Ovary (tissue), 9 donors: ENCODE data around the gene MAP4K4. TPM values are rescaled to one million over a fixed set of nuclear protein-coding genes. Genes with fewer than 3 reads are reported as not detected.
"Not testable (repeated sequence)": the region's sequence is repeated elsewhere in the genome, so short reads cannot be mapped to it uniquely, and the experiment has no call there.

Experiments used
- DNase-seq, 5 donors: peaks; one replicate each; pipeline ENCODE4 v3.0.0-alpha.2; 2019 to 2020
- H3K27ac ChIP-seq, 2 donors: fragments of 200-600 bp; one replicate each; pipeline versions ENCODE4 v1.5.1 to v1.8.0; 2019 to 2022
- H3K27me3 ChIP-seq: fragments of 200-600 bp; one replicate; pipeline ENCODE4 v1.8.0; 2022
- H3K36me3 ChIP-seq: fragments of 200-600 bp; sonication (generic); one replicate; pipeline ENCODE4 v1.5.1; 2019
- H3K4me1 ChIP-seq: one replicate; pipeline ENCODE4 v1.8.1; 2013; ENCODE audit warnings: mild to moderate bottlenecking, moderate library complexity; ENCODE audit not compliant: insufficient read depth
- H3K4me3 ChIP-seq: fragments of 200-600 bp; sonication (generic); one replicate; pipeline ENCODE4 v1.5.1; 2017
- H3K9me3 ChIP-seq, 2 donors: fragments of 200-600 bp in 1 of 2; sonication (generic) in 1 of 2; one replicate each; pipeline versions ENCODE4 v1.5.1 to v1.8.1; 2013 to 2019; ENCODE audit warnings: mild to moderate bottlenecking in 1 of 2, moderate library complexity in 1 of 2
- CTCF ChIP-seq, 3 donors: fragments of 450-650 bp in 2 of 3; fragments of 200-600 bp in 1 of 3; IDR thresholded peaks; one replicate each; pipeline versions ENCODE4 v1.5.1 to v1.8.0; 2016 to 2022; ENCODE audit warnings: antibody characterized with exemption in 3 of 3, mild to moderate bottlenecking in 1 of 3
- EP300 ChIP-seq: sonication (generic); formaldehyde crosslinking; IDR thresholded peaks from one replicate; pipeline ENCODE4 v1.6.1; 2017; ENCODE audit warnings: antibody characterized with exemption
- POLR2A ChIP-seq: fragments of 450-650 bp; IDR thresholded peaks from one replicate; pipeline ENCODE4 v1.6.1; 2017; ENCODE audit warnings: antibody characterized with exemption, mild to moderate bottlenecking, moderate library complexity
- WGBS, 3 donors: extraction: QIAGEN DNeasy Blood & Tissue Kit in 1 of 3; methylation state at CpG; one replicate each; pipeline versions ENCODE4 v1.1.5 to v1.1.7; 2013 to 2017; 5-methylcytosine and 5-hydroxymethylcytosine counted together
- intact Hi-C, 4 donors: fragments of 100-400 bp; cut with DNase I; formaldehyde crosslinking; loops; one replicate each; pipeline versions ENCODE4 v1.11.0 to v1.15.1; 2022 to 2023
- polyA plus RNA-seq, 2 donors: library from polyadenylated mRNA; stranded (reverse); fragments of 200-250 nt in 1 of 2; fragments of 350-450 nt in 1 of 2; fragmentation: Illumina TruSeq in 1 of 2; extraction: RNeasy Lipid Tissue Mini Kit (QIAGEN cat#74804) in 1 of 2; gene quantifications; one replicate each; pipeline ENCODE4 v1.2.3, GENCODE V29; 2013 to 2014
- total RNA-seq, 7 donors: library from RNA; depleted of rRNA in 2 of 7; stranded (reverse); fragments of >200 nt in 2 of 7; fragmentation: NEBNext Ultra II Directional in 3 of 7; extraction: Animal tissue kit (Norgen Biotek cat#: 25700) in 3 of 7; gene quantifications; one replicate each; pipeline versions ENCODE4 v1.1.0 to v1.2.4, GENCODE V29; 2016 to 2023
- donor health status: DM: no; HTN: no; CAD: no; lungs with moderate emphysema.
- donor health status: DM: no; HTN: no; CAD: no.
- donor health status: Bipolar disorder and iron deficiency.
- donor health status: DM: yes; HTN: yes; CAD: no.
- donor health status: DM: no; HTN: no; CAD: no.
- donor health status: DM: yes; HTN: yes; CAD: no.

MAP4K4 gene
- total and polyA plus RNA-seq, 9 donors = 23.9 to 60.9 (median 49.7) TPM

GRCh38 chr2:101743288-101743687 lies 45.8 kb downstream of the MAP4K4 start:
- Histone ChIP-seq H3K27me3 (no peaks in the 10 kb centered on the region), H3K4me3 (no peak overlapping the region), H3K4me1 (peaks cover 17% of the 10 kb centered on the region), H3K27ac (peak overlapping the region in 1 of 2 donors; percentile 18), H3K36me3 (no peaks in the 10 kb centered on the region), H3K9me3 (no peaks in the 10 kb centered on the region)
- DNase-seq = no peak
- no peak for TF ChIP-seq EP300
- no peak for TF ChIP-seq CTCF (IDR thresholded peaks at IDR 0.05)
- no peak for TF ChIP-seq POLR2A
- intact Hi-C loops = no loop called here
- 69 to 81% (median 73%) methylated on average over 3 of the region's 3 CpGs for WGBS, 3 donors

- no peak overlapping the region for H3K4me3 ChIP-seq
- no peaks in the 10 kb centered on the region for H3K36me3 ChIP-seq
- H3K4me1 ChIP-seq = peaks cover 19% of the 10 kb centered on the region
- no peak for DNase-seq
- no peak for TF ChIP-seq POLR2A
- TF ChIP-seq CTCF (IDR thresholded peaks at IDR 0.05) = no peak
- TF ChIP-seq EP300 = no peak
- no peaks in the 10 kb centered on the region for H3K9me3 ChIP-seq
- no peak overlapping the region for H3K27ac ChIP-seq
- intact Hi-C loops = no loop called here
- H3K27me3 ChIP-seq = no peaks in the 10 kb centered on the region
- 64 to 76% (median 69%) methylated on average over 1 of the region's 1 CpG for WGBS, 3 donors
These were observed 47.3 kb downstream of the MAP4K4 start for GRCh38 chr2:101744832-101745231.

GRCh38 chr2:101745711-101746694 lies 48.5 kb downstream of the MAP4K4 start:
- intact Hi-C loops = no loop called here
- no peak for DNase-seq
- 65 to 72% (median 69%) methylated on average over 4 of the region's 4 CpGs for WGBS, 3 donors
- no peak for TF ChIP-seq EP300
- no peak for TF ChIP-seq POLR2A
- TF ChIP-seq CTCF (IDR thresholded peaks at IDR 0.05) = no peak
- Histone ChIP-seq H3K27ac (no peak overlapping the region), H3K4me3 (no peak overlapping the region), H3K9me3 (no peaks in the 10 kb centered on the region), H3K4me1 (peaks cover 19% of the 10 kb centered on the region), H3K27me3 (no peaks in the 10 kb centered on the region), H3K36me3 (no peaks in the 10 kb centered on the region)

GRCh38 chr2:101748000-101748399 lies 50.5 kb downstream of the MAP4K4 start:
- intact Hi-C loops = no loop called here
- H3K4me1 ChIP-seq = peaks cover 16% of the 10 kb centered on the region
- TF ChIP-seq POLR2A = no peak
- TF ChIP-seq EP300 = no peak
- TF ChIP-seq CTCF (IDR thresholded peaks at IDR 0.05) = no peak
- H3K27me3 ChIP-seq = no peaks in the 10 kb centered on the region
- H3K9me3 ChIP-seq = no peaks in the 10 kb centered on the region
- H3K36me3 ChIP-seq = no peaks in the 10 kb centered on the region
- H3K4me3 ChIP-seq = no peak overlapping the region
- WGBS, 3 donors = 32 to 41% (median 35%) methylated on average over 1 of the region's 1 CpG
- no peak overlapping the region for H3K27ac ChIP-seq
- DNase-seq = no peak

GRCh38 chr2:101748462-101748861 lies 51.0 kb downstream of the MAP4K4 start:
- 92 to 97% (median 93%) methylated on average over 4 of the region's 4 CpGs for WGBS, 3 donors
- H3K36me3 ChIP-seq, intact Hi-C loops, H3K9me3 ChIP-seq, H3K27me3 ChIP-seq, DNase-seq, H3K4me3 ChIP-seq, H3K27ac ChIP-seq: not testable (repeated sequence)
- H3K4me1 ChIP-seq = peaks cover 19% of the 10 kb centered on the region
